Activated CD4-positive, CD25-positive, alpha-beta regulatory T cell treated with anti-CD3 and anti-CD28 coated beads, Interleukin-2, amount 50 U/mL, for 72 hours (primary cell): ENCODE data around the gene NFE2.
"Not testable (repeated sequence)": the region's sequence is repeated elsewhere in the genome, so short reads cannot be mapped to it uniquely, and the experiment has no call there.

Experiments
- DNase-seq: peaks from one replicate; pipeline ENCODE4 v3.0.0; 2021

NFE2 gene

GRCh38 chr12:54304187-54304810 is 3.5 kb upstream of the NFE2 start:
- no peak for DNase-seq

GRCh38 chr12:54303640-54304039 is 2.8 kb upstream of the NFE2 start:
- DNase-seq: no peak

- DNase-seq: no peak
Measured at GRCh38 chr12:54301428-54302048, 723 bp upstream of the NFE2 start.

GRCh38 chr12:54300225-54300731 is 537 bp downstream of the NFE2 start:
- no peak for DNase-seq

- DNase-seq: no peak
Measured at GRCh38 chr12:54299515-54300224, 1.1 kb downstream of the NFE2 start.

DNA sequence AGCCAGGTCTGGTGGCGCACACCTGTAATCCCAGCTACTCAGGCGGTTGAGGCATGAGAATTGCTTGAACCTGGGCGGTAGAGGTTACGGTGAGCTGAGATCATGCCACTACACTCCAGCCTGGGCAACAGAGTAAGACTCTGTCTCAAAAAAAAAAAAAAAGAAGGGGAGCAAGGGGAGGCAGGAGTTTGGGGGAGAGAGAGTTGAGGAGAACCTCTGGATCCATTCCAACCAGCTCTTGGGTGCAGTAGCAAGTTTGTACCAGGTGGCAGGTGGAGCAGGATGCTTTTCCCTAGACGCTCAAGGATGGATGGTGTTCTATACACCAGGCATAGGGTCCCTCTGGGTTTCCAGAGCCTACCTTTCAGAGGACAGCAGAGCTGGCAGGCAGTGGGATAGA is 1.9 kb downstream of the NFE2 start:
- DNase-seq: no peak

DNA sequence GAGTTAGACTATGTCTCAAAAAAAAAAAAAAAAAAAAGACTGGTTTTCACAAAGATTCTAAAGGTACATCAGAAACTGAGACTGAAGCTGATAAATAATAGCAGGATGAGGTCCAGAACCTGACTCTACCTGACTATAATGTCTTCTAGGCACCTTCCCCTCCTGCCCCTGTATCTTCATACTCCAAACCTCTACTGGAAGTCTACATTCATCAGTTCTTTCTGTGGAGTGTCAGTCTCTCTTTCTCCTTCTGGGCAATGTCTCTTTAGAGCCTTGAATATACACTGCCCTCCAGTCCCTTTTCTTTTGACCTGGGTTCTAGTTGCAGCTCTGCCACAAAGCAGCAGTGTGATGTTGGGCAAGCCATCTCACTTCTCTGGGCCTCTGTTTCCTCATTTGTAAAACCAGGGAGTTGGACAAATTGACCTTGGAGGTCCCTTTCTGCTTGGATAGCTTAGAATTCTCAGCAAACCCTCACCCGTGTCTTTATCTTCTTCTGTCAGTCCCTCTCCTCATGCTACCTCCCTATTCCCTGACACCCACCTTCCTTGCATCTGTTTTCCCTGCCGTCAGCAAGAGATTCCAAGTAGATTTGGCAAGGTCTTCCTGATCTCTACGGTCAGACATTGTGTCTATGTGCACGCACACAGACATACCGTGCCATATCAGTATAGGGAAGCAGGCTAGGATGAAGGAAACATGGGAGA is 4.3 kb downstream of the NFE2 start:
- no peak for DNase-seq

DNA sequence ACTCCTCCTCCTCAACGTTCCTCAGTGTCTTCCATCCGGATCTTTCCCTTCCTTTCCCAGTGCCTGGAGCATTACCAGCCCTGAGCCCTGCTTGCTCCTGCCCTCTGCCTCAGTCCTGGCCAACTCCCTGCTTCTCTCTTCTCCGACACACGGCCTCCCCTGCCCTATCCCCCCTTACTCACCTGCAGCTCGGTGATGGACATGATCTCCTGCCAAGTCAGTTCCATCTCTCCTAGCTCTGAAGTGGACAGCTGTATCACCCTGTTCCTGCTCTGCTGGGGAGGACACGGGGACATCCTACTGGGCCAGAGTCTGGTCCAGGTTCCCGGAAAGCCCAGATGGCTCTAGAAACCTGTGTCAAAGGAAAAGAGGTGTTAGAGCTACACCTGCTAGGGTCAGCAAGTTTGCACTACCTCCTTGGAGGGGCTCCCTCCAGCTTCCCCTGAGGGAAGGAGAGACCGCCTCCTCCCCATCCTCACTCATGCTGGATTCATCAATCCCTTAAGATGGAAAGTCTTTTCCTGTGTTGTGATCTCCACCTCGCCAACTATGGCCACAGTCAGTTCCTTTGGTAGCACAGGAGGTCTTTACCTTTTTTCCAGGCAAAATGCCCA is 5.8 kb downstream of the NFE2 start:
- DNase-seq: no peak

- DNase-seq: peak; percentile 67
Measured at GRCh38 chr12:54294152-54294952, 6.5 kb downstream of the NFE2 start.

DNA sequence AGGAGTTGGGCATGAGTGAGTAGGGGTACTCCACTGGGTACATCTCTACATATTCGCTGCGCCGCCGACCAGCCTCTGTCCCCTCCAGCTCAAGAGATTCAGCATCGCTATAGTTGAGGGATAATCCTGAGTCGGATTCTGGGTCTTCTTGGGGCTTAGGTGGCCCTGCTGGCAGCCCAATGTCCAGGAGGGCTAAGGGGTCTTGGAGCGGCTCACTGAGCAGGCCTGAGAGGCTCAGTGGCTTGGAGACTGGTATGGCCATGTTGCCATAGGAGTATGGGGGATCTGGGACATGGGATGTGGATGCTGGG is 7.9 kb downstream of the NFE2 start:
- no peak for DNase-seq

- no peak for DNase-seq
Measured at GRCh38 chr12:54292083-54292930, 8.5 kb downstream of the NFE2 start.

DNA sequence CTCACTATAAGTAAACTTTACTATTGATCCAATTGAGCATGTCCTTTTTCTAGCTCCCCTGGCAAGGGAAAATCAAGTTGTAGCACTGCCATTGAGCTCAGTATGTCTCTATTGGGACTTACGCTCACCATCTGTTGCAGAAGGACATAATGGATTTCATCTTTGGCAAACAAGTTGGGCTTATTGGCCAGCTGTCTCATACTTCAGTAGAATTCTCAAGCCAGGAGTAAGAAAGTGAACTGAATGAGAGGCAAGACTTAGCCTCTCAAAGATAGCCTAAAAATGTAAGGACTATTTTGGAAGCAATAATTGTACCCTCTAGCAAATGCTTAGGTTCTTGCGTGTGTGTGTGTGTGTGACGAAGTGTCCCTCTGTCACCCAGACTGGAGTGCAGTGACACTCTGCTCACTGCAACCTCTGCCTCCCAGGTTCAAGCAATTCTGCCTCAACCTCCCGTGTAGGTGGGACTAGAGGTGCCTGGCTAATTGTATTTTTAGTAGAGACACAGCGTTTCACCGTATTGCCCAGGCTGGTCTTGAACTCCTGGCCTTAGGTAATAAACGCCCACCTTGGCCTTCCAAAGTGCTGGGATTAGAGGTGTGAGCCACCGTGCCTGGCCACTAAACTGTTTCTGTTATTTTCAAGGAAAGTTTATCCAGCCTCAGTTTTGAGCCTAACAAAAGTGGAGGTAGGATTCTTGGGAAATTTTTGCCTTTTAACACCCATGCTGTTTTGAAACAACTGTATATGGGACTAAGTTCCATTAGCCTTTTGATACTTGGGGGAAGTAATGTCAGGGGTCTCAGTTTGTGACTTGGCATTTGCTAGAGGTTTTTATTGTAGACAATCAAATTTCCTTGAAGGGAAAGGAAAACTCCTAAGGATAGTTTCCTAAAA is 13.3 kb downstream of the NFE2 start:
- DNase-seq: no peak

DNA sequence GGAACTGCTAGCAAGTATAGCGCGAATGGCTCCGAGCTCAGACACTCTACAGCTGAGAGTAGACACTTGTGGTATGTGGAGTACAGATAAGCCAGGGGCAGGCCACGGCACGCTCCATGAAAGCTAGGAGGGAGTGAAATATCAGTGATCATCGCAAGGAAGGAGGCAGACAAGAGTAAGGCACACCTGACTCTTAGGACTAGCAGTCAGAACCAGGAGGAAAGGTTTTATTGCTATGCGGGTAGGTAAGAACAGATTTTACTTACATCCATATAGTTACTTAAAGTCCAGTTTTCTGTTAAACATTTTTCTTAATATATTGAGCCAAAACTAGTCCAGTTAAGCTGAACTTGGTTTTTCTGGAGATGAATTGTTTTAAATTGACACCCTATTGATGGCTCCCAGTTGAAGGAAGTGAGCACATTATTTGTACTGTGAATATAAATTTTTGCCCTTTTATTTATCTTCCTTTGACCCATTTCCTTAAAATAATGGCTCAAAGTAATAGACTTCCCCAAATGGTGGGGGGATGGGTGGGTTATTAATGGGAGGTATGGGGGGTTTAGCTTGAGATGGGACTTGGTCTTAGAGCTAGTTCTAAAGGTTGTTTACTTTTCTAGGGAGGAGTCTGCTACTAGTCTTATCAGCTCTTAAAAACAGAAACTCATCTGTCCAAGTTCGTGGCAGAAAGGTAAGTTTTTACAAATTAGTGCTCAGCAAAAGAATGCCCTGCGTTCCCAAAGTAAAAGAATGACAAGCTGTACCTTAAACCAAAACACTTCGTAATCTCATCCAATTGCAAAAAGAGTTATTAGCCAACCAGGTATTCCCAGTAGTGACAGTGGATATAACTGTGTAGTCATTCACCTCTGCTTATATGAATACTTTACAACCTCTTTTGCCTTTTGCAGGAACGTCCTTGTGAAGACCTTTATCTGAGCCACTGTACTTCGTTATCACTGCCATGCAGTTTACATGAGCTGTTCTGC is 14.5 kb downstream of the NFE2 start:
- DNase-seq: no peak

GRCh38 chr12:54285150-54286041 is 15.4 kb downstream of the NFE2 start:
- no peak for DNase-seq

DNA sequence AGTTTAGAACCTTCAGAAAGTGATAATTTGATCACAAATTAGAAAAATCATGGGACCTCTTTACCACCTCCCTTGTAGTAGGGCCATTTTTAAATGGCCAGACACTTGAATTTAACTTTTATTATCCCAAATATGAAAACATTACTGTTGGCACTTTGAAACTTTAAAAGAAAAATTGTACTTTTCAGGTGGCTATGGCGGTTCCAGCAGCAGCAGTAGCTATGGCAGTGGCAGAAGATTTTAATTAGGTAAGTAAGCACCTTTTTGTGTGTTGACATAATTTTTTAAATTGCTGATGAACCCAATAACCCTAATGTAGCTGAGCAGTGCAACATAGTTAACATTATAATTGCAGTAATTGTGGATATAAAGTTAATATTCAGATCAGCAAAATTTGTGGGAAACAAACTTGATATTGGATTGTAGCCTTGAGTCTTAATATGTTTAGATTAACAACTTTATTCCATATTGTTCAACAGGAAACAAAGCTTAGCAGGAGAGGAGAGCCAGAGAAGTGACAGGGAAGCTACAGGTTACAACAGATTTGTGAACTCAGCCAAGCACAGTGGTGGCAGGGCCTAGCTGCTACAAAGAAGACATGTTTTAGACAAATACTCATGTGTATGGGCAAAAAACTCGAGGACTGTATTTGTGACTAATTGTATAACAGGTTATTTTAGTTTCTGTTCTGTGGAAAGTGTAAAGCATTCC is 16.6 kb downstream of the NFE2 start:
- not testable (repeated sequence) for DNase-seq

DNA sequence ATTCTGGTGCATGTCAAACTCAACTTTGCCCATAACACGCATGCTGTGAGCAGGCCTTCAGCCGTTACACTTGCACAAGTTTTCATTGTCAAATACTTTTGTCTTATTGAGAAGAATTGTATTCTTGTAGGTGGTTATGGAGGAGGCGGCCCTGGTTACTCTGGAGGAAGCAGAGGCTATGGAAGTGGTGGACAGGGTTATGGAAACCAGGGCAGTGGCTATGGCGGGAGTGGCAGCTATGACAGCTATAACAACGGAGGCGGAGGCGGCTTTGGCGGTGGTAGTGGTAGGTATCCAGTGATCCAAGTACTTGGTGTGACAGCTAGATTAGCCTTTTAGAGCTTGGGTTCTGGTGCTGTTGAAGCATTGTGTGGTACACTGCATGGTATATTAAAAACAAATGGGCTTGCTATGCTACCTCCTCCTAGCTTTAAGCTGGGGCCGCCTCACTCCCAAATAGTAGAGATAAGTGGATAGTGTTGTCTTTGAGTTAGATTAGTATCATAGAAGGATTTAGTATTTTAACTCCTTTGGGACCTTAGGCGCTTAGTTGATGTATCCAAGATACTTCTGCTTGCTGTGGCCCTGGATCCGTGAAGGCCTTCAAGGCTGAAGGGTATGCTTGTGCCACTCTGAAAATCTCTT is 17.7 kb downstream of the NFE2 start:
- no peak for DNase-seq

- DNase-seq: not testable (repeated sequence)
Measured at GRCh38 chr12:54281694-54282093, 19.1 kb downstream of the NFE2 start.
